HG02885 (cell line): ENCODE data around the gene DNAJC2.

Source experiments
- ATAC-seq: cut with Tn5 transposase; IDR thresholded peaks from one replicate; pipeline ENCODE4 v1.9.1; 2021; ENCODE audit warnings: mild to moderate bottlenecking; ENCODE audit not compliant: unreplicated experiment, poor library complexity

Gene DNAJC2, protein sequence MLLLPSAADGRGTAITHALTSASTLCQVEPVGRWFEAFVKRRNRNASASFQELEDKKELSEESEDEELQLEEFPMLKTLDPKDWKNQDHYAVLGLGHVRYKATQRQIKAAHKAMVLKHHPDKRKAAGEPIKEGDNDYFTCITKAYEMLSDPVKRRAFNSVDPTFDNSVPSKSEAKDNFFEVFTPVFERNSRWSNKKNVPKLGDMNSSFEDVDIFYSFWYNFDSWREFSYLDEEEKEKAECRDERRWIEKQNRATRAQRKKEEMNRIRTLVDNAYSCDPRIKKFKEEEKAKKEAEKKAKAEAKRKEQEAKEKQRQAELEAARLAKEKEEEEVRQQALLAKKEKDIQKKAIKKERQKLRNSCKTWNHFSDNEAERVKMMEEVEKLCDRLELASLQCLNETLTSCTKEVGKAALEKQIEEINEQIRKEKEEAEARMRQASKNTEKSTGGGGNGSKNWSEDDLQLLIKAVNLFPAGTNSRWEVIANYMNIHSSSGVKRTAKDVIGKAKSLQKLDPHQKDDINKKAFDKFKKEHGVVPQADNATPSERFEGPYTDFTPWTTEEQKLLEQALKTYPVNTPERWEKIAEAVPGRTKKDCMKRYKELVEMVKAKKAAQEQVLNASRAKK

GRCh38 chr7:103344453-103345149 lies at the start of gene DNAJC2:
Gene DNAJC2 (minus strand): TSS chr7:103344767. CDS start chr7:103344622, 145 bp downstream.
- ATAC-seq: peak; percentile 80

GRCh38 chr7:103391976-103392375 lies 47.4 kb upstream of the DNAJC2 start:
- no peak for ATAC-seq

DNA sequence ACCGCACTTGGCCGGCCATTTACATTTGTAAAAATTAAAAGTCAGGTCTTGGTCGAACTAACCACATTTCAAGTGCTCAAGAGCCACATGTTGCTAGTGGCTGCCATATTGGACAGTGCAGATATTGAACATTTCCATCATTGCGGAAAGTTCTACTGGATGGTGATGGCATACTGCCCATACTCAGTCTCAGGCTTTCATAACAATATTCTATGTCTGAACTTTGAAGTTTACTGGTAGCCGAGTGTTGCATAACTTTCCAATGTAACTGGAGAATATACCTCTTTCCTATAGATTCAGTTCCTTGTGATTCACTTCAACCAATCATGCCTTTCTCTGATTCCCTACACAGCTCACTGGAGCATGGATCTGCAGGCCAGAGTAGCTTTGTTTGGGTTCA lies 46.6 kb upstream of the DNAJC2 start:
- no peak for ATAC-seq

GRCh38 chr7:103389263-103389662 lies 44.7 kb upstream of the DNAJC2 start:
- ATAC-seq: no peak

DNA sequence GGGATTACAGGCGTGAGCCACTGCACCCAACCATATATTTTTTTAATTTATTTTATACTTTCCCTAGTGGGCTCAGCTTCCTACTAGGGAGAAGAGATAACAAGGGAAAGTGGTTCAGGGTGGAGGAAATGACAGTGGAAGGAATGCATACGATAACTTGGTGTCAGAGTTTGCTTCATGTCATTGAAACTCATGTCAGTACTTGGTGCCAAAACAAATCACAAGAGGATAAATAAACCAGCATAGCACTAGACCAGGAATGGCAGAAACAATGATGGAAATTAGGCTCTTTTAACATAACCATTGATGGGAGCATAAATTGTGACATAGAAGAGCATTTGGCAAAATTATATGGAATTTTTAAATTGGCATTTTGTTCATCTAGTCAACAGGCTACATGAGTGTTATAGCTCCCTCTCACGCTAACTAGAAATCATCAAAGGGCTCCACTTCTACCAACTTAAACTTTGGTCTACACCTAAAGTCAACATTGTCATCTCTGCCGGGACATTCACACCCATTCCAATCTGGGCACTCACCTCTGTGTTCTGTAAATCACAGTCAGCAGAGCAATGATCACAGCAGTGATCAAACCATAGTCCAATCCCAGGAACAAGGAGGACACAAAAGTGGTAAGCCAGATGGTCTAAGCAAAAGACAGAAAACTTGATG lies 44.0 kb upstream of the DNAJC2 start:
- ATAC-seq: no peak

DNA sequence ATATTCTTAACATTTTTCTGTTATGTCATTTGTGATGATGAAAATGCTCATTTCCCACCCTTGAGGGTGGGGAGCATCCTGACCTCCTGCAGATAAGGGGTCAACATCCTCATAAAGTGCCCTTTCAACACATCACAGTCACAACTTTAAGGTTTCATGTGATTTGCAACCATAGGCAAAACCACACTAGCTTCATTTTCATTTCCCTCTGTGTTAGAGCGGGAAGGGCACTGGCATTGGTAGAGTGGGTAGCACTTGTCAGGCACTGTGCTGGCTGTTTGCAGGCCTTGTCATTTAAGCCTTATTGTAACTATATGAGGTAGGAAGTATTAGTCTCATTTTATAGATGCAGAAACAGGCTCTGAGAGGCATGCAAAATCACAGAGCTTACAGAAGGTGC lies 42.7 kb upstream of the DNAJC2 start:
- ATAC-seq: no peak

- no peak for ATAC-seq
These were observed 37.5 kb upstream of the DNAJC2 start for GRCh38 chr7:103382032-103382402.

DNA sequence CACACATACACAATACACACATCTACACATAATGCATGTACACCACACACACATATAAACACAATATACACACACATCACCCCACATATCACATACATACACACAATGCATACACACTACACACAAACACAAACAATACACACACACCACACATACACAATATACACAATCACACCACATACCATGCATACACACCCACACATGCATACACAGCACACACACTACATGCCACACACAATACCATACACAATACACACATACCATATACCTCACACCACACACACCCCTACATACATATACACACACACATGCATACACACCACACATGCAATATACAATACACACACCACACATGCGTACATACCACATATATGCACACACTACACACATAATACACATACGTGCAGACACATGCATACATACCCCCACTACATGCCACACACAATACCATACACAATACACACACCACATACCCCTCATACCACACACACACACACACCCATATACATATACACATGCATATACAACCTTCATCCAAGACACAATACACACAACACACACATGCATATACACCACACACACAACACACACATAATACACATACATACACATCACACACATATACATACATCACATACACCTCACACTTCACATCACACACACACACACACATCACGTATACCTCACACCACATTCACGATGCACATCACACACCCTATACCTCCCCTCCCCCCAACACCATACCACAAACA lies 36.9 kb upstream of the DNAJC2 start:
- no peak for ATAC-seq

DNA sequence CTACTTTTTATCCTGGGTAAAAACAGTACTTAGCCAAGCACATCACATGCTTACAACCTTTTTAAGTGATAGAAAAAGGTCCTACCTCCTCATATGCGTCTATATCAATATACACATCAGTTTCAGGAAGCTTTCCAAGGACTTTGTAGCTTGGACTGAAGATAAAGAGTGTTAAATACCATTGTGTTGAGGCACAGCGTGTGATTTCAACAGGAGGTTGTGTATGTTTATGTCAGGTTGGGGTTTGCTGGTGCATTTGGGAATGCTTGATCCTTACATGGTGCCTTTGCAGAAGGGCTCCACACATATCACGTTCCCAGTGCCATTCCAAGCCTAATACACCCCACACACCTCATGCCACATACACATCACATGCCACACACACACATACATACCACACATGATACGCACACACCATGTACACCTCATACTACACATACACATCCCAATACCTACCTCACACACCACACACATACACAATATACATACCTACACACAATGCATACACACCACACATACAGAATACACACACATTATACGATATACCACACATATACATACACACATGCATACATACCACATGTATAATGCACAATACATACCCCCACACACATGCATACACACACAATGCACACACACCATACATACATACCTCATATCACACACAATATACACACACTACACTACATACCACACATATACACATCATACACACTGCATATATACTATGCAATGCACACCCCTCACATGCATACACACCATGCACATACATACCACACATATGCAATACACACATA lies 36.0 kb upstream of the DNAJC2 start:
- no peak for ATAC-seq

- ATAC-seq: no peak
These were observed 34.9 kb upstream of the DNAJC2 start for GRCh38 chr7:103379270-103379975.

GRCh38 chr7:103373866-103374643 lies 29.5 kb upstream of the DNAJC2 start:
- no peak for ATAC-seq

DNA sequence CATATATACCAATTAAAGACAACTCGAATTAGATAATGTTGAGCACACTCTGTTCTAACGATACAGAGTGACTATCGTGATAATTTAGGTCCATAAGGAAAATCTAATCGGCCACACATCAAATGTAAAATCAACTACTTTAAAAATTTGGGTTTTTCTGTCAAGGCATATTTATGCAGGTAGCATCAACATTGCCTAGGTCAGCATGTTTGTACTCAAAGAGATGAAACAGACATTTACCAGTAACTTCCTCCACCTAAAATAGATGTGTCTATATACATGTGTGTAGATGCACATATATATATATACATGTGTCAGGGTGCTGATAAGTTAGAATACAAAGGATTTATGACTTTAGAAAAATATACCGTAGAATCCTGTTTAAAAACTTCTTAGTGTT lies 24.9 kb upstream of the DNAJC2 start:
- no peak for ATAC-seq

- no peak for ATAC-seq
These were observed 5.2 kb upstream of the DNAJC2 start for GRCh38 chr7:103349805-103350204.

DNA sequence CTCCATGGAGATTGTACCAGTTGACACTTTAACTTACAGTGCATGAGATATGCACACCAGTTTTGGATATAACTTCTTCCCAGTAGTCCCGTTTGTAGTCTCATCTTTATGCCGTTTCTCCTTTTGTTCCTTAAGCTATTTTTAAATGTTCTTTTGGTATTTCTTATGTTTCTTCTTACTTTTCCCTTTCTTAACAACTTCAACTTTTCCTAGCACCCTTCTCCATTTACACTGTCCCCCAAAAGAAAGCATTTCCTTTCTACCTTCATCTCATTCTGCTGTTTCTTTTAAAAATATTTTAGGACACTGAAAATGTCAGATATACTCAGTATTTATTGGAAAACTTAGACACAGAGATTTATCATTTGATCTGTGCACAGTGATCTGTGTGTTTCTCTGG lies 4.4 kb upstream of the DNAJC2 start:
- ATAC-seq: no peak

GRCh38 chr7:103348452-103348851 lies 3.9 kb upstream of the DNAJC2 start:
- ATAC-seq: no peak

DNA sequence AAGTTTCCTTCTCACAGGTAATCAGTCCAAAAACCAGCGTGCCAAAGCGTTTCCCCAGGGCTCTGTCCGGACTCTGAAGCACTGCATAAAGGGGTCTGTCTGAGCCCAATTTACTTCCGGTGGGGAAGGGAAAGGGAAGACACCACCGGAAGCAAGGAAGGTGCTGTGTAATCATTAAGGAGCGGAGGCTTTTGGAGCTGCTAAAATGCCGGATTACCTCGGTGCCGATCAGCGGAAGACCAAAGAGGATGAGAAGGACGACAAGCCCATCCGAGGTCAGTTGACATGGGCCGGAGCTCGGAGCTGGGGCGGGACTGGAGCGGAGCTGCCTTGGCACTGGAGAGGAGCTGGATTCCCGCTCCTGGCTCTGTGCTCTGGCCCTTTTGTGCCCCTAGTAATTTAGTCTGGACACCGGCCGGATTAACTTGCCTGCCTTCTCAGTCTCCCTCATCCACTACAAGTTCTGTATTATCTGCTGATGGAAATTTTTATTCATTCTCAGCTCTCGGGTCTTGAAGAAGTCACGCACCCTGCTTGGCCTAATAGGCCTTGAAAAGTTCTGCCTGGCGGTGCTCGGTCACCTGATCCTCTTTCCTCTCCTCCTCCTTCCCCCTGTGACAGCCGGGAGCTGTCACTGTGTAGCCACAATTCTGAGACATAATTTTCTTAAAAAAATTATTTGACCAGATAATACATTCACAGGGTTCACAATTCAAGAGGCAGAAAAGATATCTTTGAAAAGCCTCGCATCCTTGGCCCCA lies 3.1 kb upstream of the DNAJC2 start, which contains the start of gene PSMC2:
Gene PSMC2, plus strand, starts transcription at position 137 of the 761 bp plus-strand sequence. Its CDS starts 69 bp downstream, at position 206.
- ATAC-seq: peak; percentile 68

GRCh38 chr7:103346396-103346795 lies 1.8 kb upstream of the DNAJC2 start:
- no peak for ATAC-seq
